Activated CD8-positive, alpha-beta memory T cell treated with anti-CD3 and anti-CD28 coated beads for 36 hours (primary cell): Measurements from ENCODE around the gene PSMC4. TPM values are rescaled to one million over a fixed set of nuclear protein-coding genes. Genes with fewer than 3 reads are reported as not detected.
"Not testable (repeated sequence)": the region's sequence is repeated elsewhere in the genome, so short reads cannot be mapped to it uniquely, and the experiment has no call there.

Experiments used
- CTCF ChIA-PET: fragments of 350-600 bp; sonication (Branson Sonifier 250); formaldehyde crosslinking; loops from one replicate; lab custom pipeline; 2021; ENCODE audit warnings: antibody characterized with exemption; lab: Charles Lee
- POLR2A ChIA-PET: fragments of 350-600 bp; sonication (Branson Sonifier 250); formaldehyde crosslinking; loops from one replicate; lab custom pipeline; 2021; ENCODE audit warnings: antibody characterized with exemption; lab: Charles Lee
- total RNA-seq, 2 experiments: library from RNA; stranded (reverse); gene quantifications; one replicate each; pipeline ENCODE4 v1.2.3, GENCODE V29; 2021

Gene PSMC4
- total RNA-seq, 2 experiments from 2014 or later = 159 to 170 TPM

GRCh38 chr19:39941151-39941550 lies 29.8 kb upstream of the PSMC4 start:
- POLR2A ChIA-PET = interaction anchor here (1.6 kb wide), 1 partner anchor 29 kb away, joined by 11 read pairs; the partner anchor contains the start of gene PSMC4
- CTCF ChIA-PET = no interaction called here

- ChIA-PET CTCF (interaction anchor here (0.7 to 2.0 kb wide), 2 partner anchors 29 to 1854 kb away, joined by 5 to 13 read pairs; partner anchors contain the start of gene PSMC4), POLR2A (interaction anchor here (1.6 kb wide), 1 partner anchor 29 kb away, joined by 11 read pairs; the partner anchor contains the start of gene PSMC4)
Observed at GRCh38 chr19:39941615-39942365, 29.2 kb upstream of the PSMC4 start.

GRCh38 chr19:39942366-39942730 lies 28.6 kb upstream of the PSMC4 start:
- CTCF ChIA-PET = interaction anchor here (0.7 to 2.0 kb wide), 2 partner anchors 28 to 1853 kb away, joined by 5 to 13 read pairs; partner anchors contain the start of gene PSMC4
- POLR2A ChIA-PET = interaction anchor here (1.6 kb wide), 1 partner anchor 28 kb away, joined by 11 read pairs; the partner anchor contains the start of gene PSMC4

GRCh38 chr19:39943586-39943985 lies 27.4 kb upstream of the PSMC4 start:
- ChIA-PET CTCF (interaction anchor here (1.8 to 2.0 kb wide), 2 partner anchors 9 to 27 kb away, joined by 5 to 13 read pairs; partner anchors contain the start of genes FCGBP and PSMC4), POLR2A (no interaction called here)

GRCh38 chr19:39946532-39946931 lies 24.4 kb upstream of the PSMC4 start:
- POLR2A ChIA-PET = interaction anchor here (0.8 kb wide), 1 partner anchor 611 kb away, joined by 4 read pairs; the partner anchor contains the start of gene GMFG
- CTCF ChIA-PET = interaction anchor here (0.7 to 1.3 kb wide), 2 partner anchors 24 to 176 kb away, joined by 3 to 4 read pairs; partner anchors contain the start of gene PSMC4

- CTCF ChIA-PET = no interaction called here
Observed at GRCh38 chr19:39949026-39949747, 21.8 kb upstream of the PSMC4 start.

GRCh38 chr19:39951065-39951650 lies 19.8 kb upstream of the PSMC4 start:
- ChIA-PET CTCF (interaction anchor here (1.3 kb wide), 1 partner anchor 18 kb away, joined by 5 read pairs; no protein-coding TSS in a partner anchor), POLR2A (no interaction called here)

More at GRCh38 chr19:39949026-39949747, 21.8 kb upstream of the PSMC4 start:
- POLR2A ChIA-PET = no interaction called here

- ChIA-PET POLR2A (no interaction called here), CTCF (interaction anchor here (0.5 to 1.3 kb wide), 2 partner anchors 17 to 1338 kb away, joined by 3 to 5 read pairs; no protein-coding TSS in a partner anchor)
Observed at GRCh38 chr19:39951686-39952085, 19.3 kb upstream of the PSMC4 start.

GRCh38 chr19:39953915-39954314 lies 17.1 kb upstream of the PSMC4 start:
- ChIA-PET CTCF (interaction anchor here (1.0 kb wide), 1 partner anchor 16 kb away, joined by 3 read pairs; no protein-coding TSS in a partner anchor), POLR2A (interaction anchor here (0.8 kb wide), 1 partner anchor 16 kb away, joined by 4 read pairs; the partner anchor contains the start of gene PSMC4)

- POLR2A ChIA-PET, CTCF ChIA-PET: not testable (repeated sequence)
Observed at GRCh38 chr19:39957886-39958285, 13.1 kb upstream of the PSMC4 start.

GRCh38 chr19:39958942-39959341 lies 12.0 kb upstream of the PSMC4 start:
- CTCF ChIA-PET = not testable (repeated sequence)
- POLR2A ChIA-PET = interaction anchor here (0.6 kb wide), 1 partner anchor 15 kb away, joined by 3 read pairs; no protein-coding TSS in a partner anchor

- POLR2A ChIA-PET, CTCF ChIA-PET: not testable (repeated sequence)
Observed at GRCh38 chr19:39959407-39959806, 11.6 kb upstream of the PSMC4 start.

- POLR2A ChIA-PET = no interaction called here
- CTCF ChIA-PET = no interaction called here
Observed at GRCh38 chr19:39963898-39964297, 7.1 kb upstream of the PSMC4 start.

- CTCF ChIA-PET = interaction anchor here (0.7 to 1.3 kb wide), 2 partner anchors 15 to 27 kb away, joined by 4 read pairs; no protein-coding TSS in a partner anchor
Observed at GRCh38 chr19:39966617-39967016, 4.3 kb upstream of the PSMC4 start.

GRCh38 chr19:39967561-39967960 lies 3.4 kb upstream of the PSMC4 start:
- CTCF ChIA-PET = no interaction called here
- POLR2A ChIA-PET = no interaction called here

More at GRCh38 chr19:39966617-39967016, 4.3 kb upstream of the PSMC4 start:
- POLR2A ChIA-PET = interaction anchor here (0.7 kb wide), 1 partner anchor 120 kb away, joined by 3 read pairs; no protein-coding TSS in a partner anchor

- ChIA-PET POLR2A (interaction anchor here (0.5 to 2.4 kb wide), 3 partner anchors 28 to 121 kb away, joined by 4 to 28 read pairs (median 5); partner anchors contain the start of gene ZNF546), CTCF (interaction anchor here (1.6 to 2.6 kb wide), 2 partner anchors 17 to 123 kb away, joined by 5 to 18 read pairs; partner anchors contain the start of gene FBL)
Observed at GRCh38 chr19:39968789-39969188, 2.2 kb upstream of the PSMC4 start.

- CTCF ChIA-PET = interaction anchor here (1.6 to 2.6 kb wide), 4 partner anchors 8 to 176 kb away, joined by 5 to 18 read pairs (median 8); partner anchors contain the start of gene FBL
- POLR2A ChIA-PET = interaction anchor here (2.0 to 2.5 kb wide), 3 partner anchors 27 to 121 kb away, joined by 5 to 28 read pairs (median 11); partner anchors contain the start of gene ZNF546
Observed at GRCh38 chr19:39969266-39969665, 1.7 kb upstream of the PSMC4 start.
